ENCODE measurements around the gene ADAMTS2.

Gene ADAMTS2

GRCh38 chr5:179380211-179381035, 35.2 kb upstream of the ADAMTS2 start:
- DNase-seq (ENCODE audit: extremely low spot score) = no peak
- CTCF ChIA-PET = no interaction called here
- POLR2A ChIA-PET = no interaction called here

DNA sequence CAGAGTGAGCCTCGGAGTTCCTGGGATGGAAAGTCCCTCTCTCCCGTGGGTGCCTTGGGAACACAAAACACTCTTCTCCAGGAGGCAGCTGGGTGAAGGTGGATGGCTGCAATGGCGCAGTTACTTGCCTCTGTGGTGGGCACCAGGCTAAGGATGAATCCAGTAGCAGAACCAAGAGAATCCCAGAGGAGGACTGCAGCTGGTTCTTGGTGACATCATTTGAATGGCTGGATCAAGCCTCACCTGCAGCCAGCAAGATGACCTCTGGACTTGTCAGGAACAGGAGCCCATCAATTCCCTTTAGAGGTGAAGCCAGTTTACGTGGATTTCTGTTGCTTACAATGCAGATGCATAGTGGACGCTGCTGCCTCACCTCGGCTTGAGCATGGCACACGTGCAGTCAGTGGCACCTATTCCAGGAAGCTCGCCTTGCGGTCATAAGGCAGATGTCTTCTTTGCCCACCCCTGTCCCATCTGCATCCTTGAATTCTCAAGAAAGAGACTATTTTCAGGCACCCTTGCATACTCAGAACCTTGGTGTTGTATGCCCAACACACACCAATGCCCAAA, 34.1 kb upstream of the ADAMTS2 start:
- ChIA-PET CTCF (no interaction called here), POLR2A (no interaction called here)
- DNase-seq (ENCODE audit: extremely low spot score) = no peak
- no peak for TF ChIP-seq CTCF (IDR thresholded peaks at IDR 0.05; ENCODE audit: control extremely low read depth, extremely low read depth, low read depth, missing control alignments)

More at GRCh38 chr5:179380211-179381035, 35.2 kb upstream of the ADAMTS2 start:
- no peak for TF ChIP-seq CTCF (IDR thresholded peaks at IDR 0.05; ENCODE audit: control extremely low read depth, extremely low read depth, low read depth, missing control alignments)

- CTCF ChIA-PET = no interaction called here
- POLR2A ChIA-PET = no interaction called here
- DNase-seq (ENCODE audit: extremely low spot score) = no peak
- TF ChIP-seq CTCF (IDR thresholded peaks at IDR 0.05; ENCODE audit: control extremely low read depth, extremely low read depth, low read depth, missing control alignments) = no peak
Measured at GRCh38 chr5:179378441-179379271, 33.4 kb upstream of the ADAMTS2 start.

GRCh38 chr5:179378116-179378440, 32.8 kb upstream of the ADAMTS2 start:
- CTCF ChIA-PET = no interaction called here
- no peak for TF ChIP-seq CTCF (IDR thresholded peaks at IDR 0.05; ENCODE audit: control extremely low read depth, extremely low read depth, low read depth, missing control alignments)
- no peak for DNase-seq (ENCODE audit: extremely low spot score)
- POLR2A ChIA-PET = no interaction called here

DNA sequence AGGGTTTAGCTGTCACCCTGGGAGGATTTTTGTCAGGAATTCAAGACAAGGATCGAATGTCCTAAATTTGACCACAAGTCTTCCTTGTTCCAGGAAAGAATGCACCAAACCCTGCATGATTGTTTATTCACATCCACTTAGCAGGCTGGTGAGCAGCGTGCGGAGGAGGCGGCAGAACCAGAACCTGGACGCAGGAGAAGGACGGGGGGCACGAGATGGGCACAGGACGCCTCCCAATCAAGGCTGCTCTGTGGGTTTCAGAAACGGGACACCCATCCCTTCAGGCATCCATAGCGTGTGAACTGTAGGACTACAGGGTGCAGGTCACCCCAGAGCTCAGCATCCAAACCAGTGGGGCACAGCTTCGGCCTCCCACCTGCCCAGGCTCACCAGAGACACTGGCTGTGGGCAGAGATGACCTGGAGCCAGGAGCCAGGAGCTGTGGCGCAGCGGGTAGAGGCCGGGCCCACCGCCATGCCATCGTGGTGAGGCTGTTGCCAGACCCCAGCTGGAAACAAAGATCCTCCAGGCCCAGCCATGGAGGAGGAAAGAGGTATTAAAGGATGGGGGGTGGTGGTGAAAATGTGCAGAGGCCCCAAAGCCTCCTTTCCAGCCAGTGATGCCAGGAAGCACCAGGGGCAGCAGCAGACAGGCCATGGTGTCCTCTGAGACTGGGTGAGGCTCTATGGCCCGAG, 32.3 kb upstream of the ADAMTS2 start:
- DNase-seq (ENCODE audit: extremely low spot score) = no peak
- no peak for TF ChIP-seq CTCF (IDR thresholded peaks at IDR 0.05; ENCODE audit: control extremely low read depth, extremely low read depth, low read depth, missing control alignments)
- POLR2A ChIA-PET = no interaction called here
- CTCF ChIA-PET = no interaction called here

GRCh38 chr5:179376701-179377420, 31.6 kb upstream of the ADAMTS2 start:
- ChIA-PET POLR2A (no interaction called here), CTCF (no interaction called here)
- TF ChIP-seq CTCF (IDR thresholded peaks at IDR 0.05; ENCODE audit: control extremely low read depth, extremely low read depth, low read depth, missing control alignments) = no peak

More at GRCh38 chr5:179376701-179377420, 31.6 kb upstream of the ADAMTS2 start:
- DNase-seq (ENCODE audit: extremely low spot score) = no peak
